Subcutaneous abdominal adipose tissue (tissue), 5 donors: Measurements from ENCODE around the gene PRDM7.
"Not testable (repeated sequence)": the region's sequence is repeated elsewhere in the genome, so short reads cannot be mapped to it uniquely, and the experiment has no call there.

Experiments used
- H3K27ac ChIP-seq: one replicate; pipeline ENCODE4 v1.7.0; 2013; ENCODE audit warnings: low read depth, mild to moderate bottlenecking, inconsistent platforms, low read length, moderate library complexity
- H3K27me3 ChIP-seq, 5 donors: one replicate each; pipeline ENCODE4 v1.7.0; 2013; ENCODE audit warnings: low read length in 5 of 5, inconsistent platforms in 1 of 5; ENCODE audit not compliant: control insufficient read depth in 5 of 5, insufficient read depth in 4 of 5
- H3K36me3 ChIP-seq, 5 donors: one replicate each; pipeline ENCODE4 v1.7.0; 2013; ENCODE audit warnings: low read length in 5 of 5; ENCODE audit not compliant: control insufficient read depth in 5 of 5, insufficient read depth in 5 of 5
- H3K4me1 ChIP-seq, 5 donors: one replicate each; pipeline ENCODE4 v1.7.0; 2013; ENCODE audit warnings: low read length in 5 of 5, mild to moderate bottlenecking in 3 of 5, moderate library complexity in 1 of 5; ENCODE audit not compliant: control insufficient read depth in 5 of 5, insufficient read depth in 5 of 5
- H3K4me3 ChIP-seq, 5 donors: one replicate each; pipeline ENCODE4 v1.7.0; 2013; ENCODE audit warnings: low read length in 5 of 5, low read depth in 1 of 5
- H3K9ac ChIP-seq, 5 donors: one replicate each; pipeline ENCODE4 v1.7.0; 2013; ENCODE audit warnings: low read length in 5 of 5, mild to moderate bottlenecking in 4 of 5, moderate library complexity in 3 of 5
- H3K9me3 ChIP-seq, 5 donors: one replicate each; pipeline ENCODE4 v1.7.0; 2013; ENCODE audit warnings: low read length in 5 of 5; ENCODE audit not compliant: control insufficient read depth in 5 of 5
- donor health status: healthy.
- donor health status: healthy.
- donor health status: healthy.
- donor health status: healthy.
- donor health status: healthy.

Gene PRDM7

GRCh38 chr16:90098936-90099335 is 21.8 kb upstream of the PRDM7 start:
- H3K36me3 ChIP-seq, H3K9ac ChIP-seq, H3K27me3 ChIP-seq, H3K9me3 ChIP-seq, H3K4me3 ChIP-seq, H3K4me1 ChIP-seq, H3K27ac ChIP-seq: not testable (repeated sequence)

- not testable (repeated sequence) for H3K9me3 ChIP-seq, H3K27ac ChIP-seq, H3K27me3 ChIP-seq, H3K4me3 ChIP-seq, H3K9ac ChIP-seq, H3K36me3 ChIP-seq, H3K4me1 ChIP-seq
Observed at GRCh38 chr16:90097010-90097684, 20.0 kb upstream of the PRDM7 start.

GRCh38 chr16:90094791-90095190 is 17.7 kb upstream of the PRDM7 start:
- H3K27ac ChIP-seq, H3K4me1 ChIP-seq, H3K9me3 ChIP-seq, H3K27me3 ChIP-seq, H3K9ac ChIP-seq, H3K36me3 ChIP-seq, H3K4me3 ChIP-seq: not testable (repeated sequence)

GRCh38 chr16:90094296-90094695 is 17.2 kb upstream of the PRDM7 start:
- not testable (repeated sequence) for H3K4me1 ChIP-seq, H3K27ac ChIP-seq, H3K27me3 ChIP-seq, H3K4me3 ChIP-seq, H3K36me3 ChIP-seq, H3K9me3 ChIP-seq, H3K9ac ChIP-seq

DNA sequence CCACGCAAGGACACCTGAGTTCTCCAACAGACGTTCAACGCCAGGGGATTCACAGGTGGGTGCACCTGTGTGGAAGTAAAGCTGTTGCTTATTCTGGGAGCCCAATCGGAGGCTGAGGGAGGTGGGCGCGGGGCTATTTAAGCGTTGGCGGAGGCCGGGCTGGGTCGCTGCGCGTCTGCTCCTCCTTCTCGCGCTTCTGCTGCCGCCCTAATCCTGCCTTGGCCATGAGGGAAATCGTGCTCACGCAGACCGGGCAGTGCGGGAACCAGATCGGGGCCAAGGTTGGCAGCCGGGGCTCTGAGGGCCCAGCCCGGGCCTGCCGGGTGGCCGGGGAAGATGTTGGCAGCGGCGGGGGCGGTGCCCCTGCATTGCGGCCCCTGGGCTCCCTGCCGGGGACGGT is 16.7 kb upstream of the PRDM7 start:
- H3K4me1 ChIP-seq, H3K27ac ChIP-seq, H3K27me3 ChIP-seq, H3K9ac ChIP-seq, H3K4me3 ChIP-seq, H3K9me3 ChIP-seq, H3K36me3 ChIP-seq: not testable (repeated sequence)

GRCh38 chr16:90092781-90093180 is 15.7 kb upstream of the PRDM7 start:
- not testable (repeated sequence) for H3K4me3 ChIP-seq, H3K9ac ChIP-seq, H3K4me1 ChIP-seq, H3K9me3 ChIP-seq, H3K27me3 ChIP-seq, H3K36me3 ChIP-seq, H3K27ac ChIP-seq

- no peaks in the 10 kb centered on the region for H3K9me3 ChIP-seq
- no peak overlapping the region for H3K9ac ChIP-seq
- H3K27ac ChIP-seq = no peak overlapping the region
- H3K4me3 ChIP-seq = no peak overlapping the region
- H3K27me3 ChIP-seq = no peaks in the 10 kb centered on the region
- peaks cover 0 to 11% (median 2%) of the 10 kb centered on the region in 5 donors for H3K4me1 ChIP-seq
- H3K36me3 ChIP-seq = no peaks in the 10 kb centered on the region
Observed at GRCh38 chr16:90084215-90084950, 7.3 kb upstream of the PRDM7 start.

DNA sequence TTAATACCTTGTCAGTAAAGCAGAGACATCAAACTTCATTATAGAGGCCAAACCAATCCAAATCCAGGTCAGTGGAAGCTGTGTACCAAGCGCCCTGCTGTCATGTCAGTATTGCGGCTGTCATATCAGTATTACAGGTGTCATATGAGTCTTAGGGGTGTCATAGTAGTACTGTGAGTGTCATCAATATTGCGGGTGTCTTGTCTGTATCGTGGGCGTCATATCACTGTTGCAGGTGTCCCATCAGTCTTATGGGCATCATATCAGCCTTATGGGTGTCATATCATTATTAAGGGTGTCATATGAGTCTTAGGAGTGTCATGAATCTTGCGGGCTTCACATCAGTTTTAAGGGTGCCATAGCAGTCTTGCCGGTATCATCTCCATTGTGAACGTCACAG is 6.0 kb upstream of the PRDM7 start:
- H3K36me3 ChIP-seq = no peaks in the 10 kb centered on the region
- no peak overlapping the region for H3K4me3 ChIP-seq
- no peak overlapping the region for H3K27ac ChIP-seq
- no peak overlapping the region for H3K9ac ChIP-seq
- no peaks in the 10 kb centered on the region for H3K27me3 ChIP-seq
- H3K9me3 ChIP-seq = no peaks in the 10 kb centered on the region
- H3K4me1 ChIP-seq = peaks cover 0 to 15% (median 7%) of the 10 kb centered on the region in 5 donors

DNA sequence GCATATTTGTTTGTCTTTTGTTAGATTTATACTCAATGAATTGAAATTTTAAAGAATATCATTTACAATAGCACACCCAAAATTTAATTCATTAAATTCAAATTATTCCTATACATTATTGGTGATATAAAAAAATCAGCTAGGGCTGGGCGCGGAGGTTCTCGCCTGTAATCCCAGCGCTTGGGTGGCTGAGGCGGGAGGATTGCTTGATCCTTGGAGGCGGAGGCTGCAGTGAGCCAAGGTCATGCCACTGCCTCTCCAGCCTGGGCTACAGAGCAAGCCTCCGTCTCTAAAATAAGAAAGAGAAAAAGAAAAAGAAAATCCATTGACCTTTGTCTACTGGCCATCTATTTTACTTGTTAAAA is 4.5 kb upstream of the PRDM7 start:
- Histone ChIP-seq H3K4me1 (peaks cover 0 to 31% (median 21%) of the 10 kb centered on the region in 5 donors), H3K27me3 (no peaks in the 10 kb centered on the region), H3K9ac (peak overlapping the region in 1 of 5 donors; percentile 83), H3K4me3 (peak overlapping the region in 1 of 5 donors; percentile 91), H3K36me3 (no peaks in the 10 kb centered on the region), H3K9me3 (no peaks in the 10 kb centered on the region), H3K27ac (no peak overlapping the region)

DNA sequence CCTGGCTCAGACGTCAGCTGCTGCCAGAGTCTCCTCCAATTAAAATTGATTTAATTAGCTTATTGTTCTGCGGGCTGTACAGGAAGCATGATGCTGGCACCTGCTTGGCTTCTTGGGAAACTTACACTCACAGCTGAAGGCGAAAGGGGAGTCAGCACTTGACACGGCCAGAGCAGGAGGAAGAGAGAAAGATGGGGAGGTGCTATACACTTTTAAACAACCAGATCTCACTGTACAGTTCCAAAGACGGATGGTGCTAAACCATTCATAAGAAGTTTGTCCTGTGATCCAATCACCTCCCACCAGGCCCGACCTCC is 1.4 kb upstream of the PRDM7 start:
- H3K4me1 ChIP-seq = peaks cover 0 to 31% (median 21%) of the 10 kb centered on the region in 5 donors
- no peak overlapping the region for H3K27ac ChIP-seq
- H3K9me3 ChIP-seq = no peaks in the 10 kb centered on the region
- H3K36me3 ChIP-seq = no peaks in the 10 kb centered on the region
- no peaks in the 10 kb centered on the region for H3K27me3 ChIP-seq
- no peak overlapping the region for H3K9ac ChIP-seq
- peak overlapping the region in 3 of 5 donors; percentile 59 to 62 (median 59) for H3K4me3 ChIP-seq
